A172 (cell line): Measurements from ENCODE around the gene RBBP4. TPM values are rescaled to one million over a fixed set of nuclear protein-coding genes. Genes with fewer than 3 reads are reported as not detected.

Experiments used
- DNase-seq: peaks from one replicate; pipeline ENCODE4 v3.0.0-alpha.2; 2015; ENCODE audit warnings: low spot score
- total RNA-seq: library from RNA; depleted of rRNA; stranded (reverse); fragments of >200 nt; shearing (Covaris generic); gene quantifications from 2 replicates; pipeline ENCODE4 v1.2.3, GENCODE V29; 2014; rRNA removed

The RBBP4 gene
- total RNA-seq, 1 experiment from 2014 or later = 102 TPM

- no peak for DNase-seq
These were observed 68.8 kb downstream of the RBBP4 start for GRCh38 chr1:32719681-32720275.

GRCh38 chr1:32724678-32725614 is 73.9 kb downstream of the RBBP4 start:
- DNase-seq = peak; percentile 91

GRCh38 chr1:32725615-32725982 is 74.6 kb downstream of the RBBP4 start:
- no peak for DNase-seq

- no peak for DNase-seq
These were observed 76.9 kb downstream of the RBBP4 start for GRCh38 chr1:32727876-32728275.

GRCh38 chr1:32728413-32729077 is 77.5 kb downstream of the RBBP4 start:
- no peak for DNase-seq

GRCh38 chr1:32729254-32730046 is 78.4 kb downstream of the RBBP4 start:
- DNase-seq = no peak

GRCh38 chr1:32733582-32734321 is 82.7 kb downstream of the RBBP4 start:
- no peak for DNase-seq

Other genes starting within 250 kb of the RBBP4 start
- 0.02 and 0.07 TPM in 2 replicates for gene ZBTB8B, start 186.1 kb upstream of the RBBP4 start, total RNA-seq
- gene ZBTB8A, start 111.8 kb upstream of the RBBP4 start, total RNA-seq = 3.6 and 3.9 TPM in 2 replicates
- 54.6 and 55.2 TPM in 2 replicates for gene ZBTB8OS, start 658 bp upstream of the RBBP4 start, total RNA-seq
- gene SYNC, start 51.6 kb downstream of the RBBP4 start, total RNA-seq = 39.9 and 51.3 TPM in 2 replicates
- 63.4 and 79.1 TPM in 2 replicates for gene YARS1, start 166.2 kb downstream of the RBBP4 start, total RNA-seq
- gene S100PBP, start 166.4 kb downstream of the RBBP4 start, total RNA-seq = 20.0 and 20.4 TPM in 2 replicates
- gene FNDC5, start 219.7 kb downstream of the RBBP4 start, total RNA-seq = 0.41 TPM in 1 of 2 replicates, not detected in the other
- not detected in 2 replicates for gene HPCA, start 235.3 kb downstream of the RBBP4 start, total RNA-seq